ENCODE measurements around the gene GLI3. TPM values are rescaled to one million over a fixed set of nuclear protein-coding genes. Genes with fewer than 3 reads are reported as not detected.

Gene GLI3
- total and polyA plus RNA-seq, 2 of the 8 experiments (the other 6 are each of a cell fraction or from before 2014, with no cell fraction given), result 8.0 to 31.1 TPM

DNA sequence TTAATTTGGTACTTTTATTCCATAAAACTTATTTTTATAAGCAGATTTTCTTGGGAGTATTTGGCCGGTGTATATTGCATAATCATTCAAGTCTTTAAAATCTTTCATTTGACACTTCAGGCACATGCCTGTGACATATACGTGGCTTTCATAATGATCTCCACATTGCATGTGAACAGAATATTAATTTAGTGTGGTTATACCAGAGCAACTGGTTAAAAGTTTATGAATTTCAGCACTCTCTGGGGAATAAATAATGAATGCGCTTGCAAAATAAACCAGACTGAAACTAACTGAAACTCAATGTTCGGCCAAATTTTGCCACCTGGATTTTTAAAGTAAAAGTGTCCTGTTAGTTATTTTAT, 242.3 kb downstream of the GLI3 start (continued):
- TF ChIP-seq CHD7 (IDR thresholded peaks at IDR 0.05; ENCODE audit: insufficient replicate concordance, low read length) (no peak), FOSL1 (IDR thresholded peaks at IDR 0.05; ENCODE audit: insufficient read depth, low read depth, low read length) (no peak), SRF (IDR thresholded peaks at IDR 0.05; ENCODE audit: low read depth, low read length) (no peak), SP4 (IDR thresholded peaks at IDR 0.05; ENCODE audit: low read length) (no peak), NANOG (IDR thresholded peaks at IDR 0.05; ENCODE audit: insufficient read depth, low read depth, low read length, poor library complexity, severe bottlenecking) (no peak), TAF1 (IDR thresholded peaks at IDR 0.05; ENCODE audit: low read depth, low read length) (no peak), RFX5 (IDR thresholded peaks at IDR 0.05; ENCODE audit: borderline replicate concordance, low read depth, low read length) (no peak), GABPA (IDR thresholded peaks at IDR 0.05; ENCODE audit: borderline replicate concordance, insufficient read depth, low read length) (no peak), SIN3A (conservative IDR thresholded peaks at IDR 0.05 in 1 of 2, IDR thresholded peaks at IDR 0.05 in 1 of 2; ENCODE audit: low read depth in 1 of 2, low read length in 2 of 2) (no peak), CHD1 (IDR thresholded peaks at IDR 0.05; ENCODE audit: low read depth, low read length) (no peak), SIX5 (IDR thresholded peaks at IDR 0.05; ENCODE audit: low read depth, low read length) (no peak), CEBPB (IDR thresholded peaks at IDR 0.05; ENCODE audit: low read depth, low read length) (no peak)
